Measurements from ENCODE around the gene APOBEC3A.
A peak's percentile ranks its signal among the peaks of the same experiment; 100 is the strongest.
"Not testable (repeated sequence)": the region's sequence is repeated elsewhere in the genome, so short reads cannot be mapped to it uniquely, and the experiment has no call there.

APOBEC3A gene

DNA sequence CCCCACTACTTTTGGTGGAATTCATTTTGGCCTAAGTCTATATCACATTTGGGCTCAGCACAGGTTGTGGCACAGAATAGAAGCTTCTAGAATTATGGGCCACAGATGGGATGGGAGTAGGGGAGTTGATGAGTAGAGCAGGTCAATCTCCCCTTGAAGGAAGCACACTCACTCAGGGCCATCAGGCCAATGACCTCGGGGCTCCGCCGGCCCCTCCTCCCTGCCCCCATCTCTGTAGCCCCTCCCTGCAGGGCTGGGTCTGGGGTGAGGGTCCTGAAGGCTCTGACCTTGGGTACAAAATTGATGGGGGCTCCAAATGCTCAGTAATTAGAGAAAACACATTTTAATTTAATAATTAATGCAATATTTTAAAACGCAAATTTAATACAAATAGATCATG, 3.3 kb downstream of the APOBEC3A start:
- DNase-seq = not testable (repeated sequence)

DNA sequence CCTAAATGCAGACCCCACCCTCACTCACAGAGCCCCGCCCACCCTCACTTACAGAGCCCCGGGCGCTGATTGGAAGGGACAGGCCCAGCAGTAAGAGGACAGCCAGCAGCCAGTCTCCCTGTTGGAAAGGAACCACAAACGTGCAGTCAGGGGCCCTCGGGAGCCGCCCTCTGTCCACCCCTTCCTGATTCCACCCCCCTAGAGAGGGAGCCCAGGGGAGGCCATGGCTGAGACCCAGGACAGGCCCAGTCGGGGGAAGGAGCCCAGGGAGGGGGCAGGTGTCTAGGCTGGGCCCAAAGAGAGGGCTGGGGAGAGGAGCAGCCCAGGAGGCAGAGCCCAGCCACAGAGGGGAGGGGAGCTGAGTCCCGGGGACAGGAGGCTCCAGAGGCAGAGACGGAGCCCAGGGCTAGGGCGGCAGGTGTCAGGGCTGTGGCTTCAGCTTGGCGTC, 5.9 kb downstream of the APOBEC3A start:
- not testable (repeated sequence) for DNase-seq

DNA sequence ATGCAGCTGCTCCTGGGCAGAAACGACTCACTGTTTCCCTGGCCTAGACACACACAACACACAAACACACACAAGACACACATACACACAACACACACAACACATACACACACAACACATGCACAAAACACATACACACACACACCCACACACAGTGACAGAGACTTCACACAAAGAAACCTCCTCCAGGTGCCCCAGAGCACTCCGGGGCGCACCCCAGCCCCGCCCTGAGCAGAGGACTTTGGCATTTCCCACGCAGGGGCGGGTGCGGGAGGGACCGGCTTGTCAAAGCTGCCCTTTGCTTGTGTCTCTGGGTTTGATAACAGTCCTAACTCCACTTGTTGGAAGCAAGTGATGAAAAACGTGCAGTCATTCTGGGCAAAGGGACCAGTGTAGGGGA, 6.5 kb downstream of the APOBEC3A start:
- DNase-seq = no peak

DNA sequence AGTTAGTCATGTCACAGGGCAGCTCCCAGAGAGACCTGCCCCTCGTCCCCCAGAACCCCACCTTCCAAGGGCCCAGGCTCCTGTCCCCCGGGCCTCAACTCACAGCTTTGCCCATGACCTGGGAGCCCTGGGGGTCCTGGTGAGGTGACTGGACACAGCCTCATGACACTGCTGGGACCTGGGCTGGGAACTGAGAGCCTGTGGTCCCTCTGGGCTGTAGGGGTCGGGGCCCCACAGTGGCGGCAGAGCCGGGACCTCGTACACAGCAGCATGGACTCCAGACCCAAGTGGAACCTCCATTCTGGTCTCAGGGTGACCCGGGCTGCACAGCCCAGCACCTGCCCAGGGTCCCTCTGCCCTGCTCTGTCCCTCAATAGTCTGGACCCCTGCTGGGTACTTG, 6.9 kb downstream of the APOBEC3A start:
- no peak for DNase-seq

DNA sequence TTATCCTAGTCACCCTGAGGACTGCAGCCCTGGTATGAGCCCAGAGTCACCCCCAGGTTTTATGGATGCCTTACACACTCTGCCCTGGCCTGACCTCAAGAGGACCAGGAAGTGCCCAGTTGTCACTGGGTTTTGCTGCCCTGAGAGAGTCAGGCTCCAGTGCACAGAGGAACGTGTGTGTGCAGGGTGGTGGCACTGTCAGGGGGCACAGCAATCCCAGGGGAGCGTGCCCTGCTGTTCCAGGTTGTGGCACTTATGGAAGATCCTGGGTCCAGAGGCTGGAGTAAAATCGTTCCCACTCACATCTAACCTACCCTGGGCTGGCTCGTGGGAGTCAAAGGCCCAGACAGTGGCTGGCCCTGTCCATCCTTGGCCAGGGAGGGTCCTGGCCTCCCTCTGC, 7.6 kb downstream of the APOBEC3A start:
- no peak for DNase-seq

DNA sequence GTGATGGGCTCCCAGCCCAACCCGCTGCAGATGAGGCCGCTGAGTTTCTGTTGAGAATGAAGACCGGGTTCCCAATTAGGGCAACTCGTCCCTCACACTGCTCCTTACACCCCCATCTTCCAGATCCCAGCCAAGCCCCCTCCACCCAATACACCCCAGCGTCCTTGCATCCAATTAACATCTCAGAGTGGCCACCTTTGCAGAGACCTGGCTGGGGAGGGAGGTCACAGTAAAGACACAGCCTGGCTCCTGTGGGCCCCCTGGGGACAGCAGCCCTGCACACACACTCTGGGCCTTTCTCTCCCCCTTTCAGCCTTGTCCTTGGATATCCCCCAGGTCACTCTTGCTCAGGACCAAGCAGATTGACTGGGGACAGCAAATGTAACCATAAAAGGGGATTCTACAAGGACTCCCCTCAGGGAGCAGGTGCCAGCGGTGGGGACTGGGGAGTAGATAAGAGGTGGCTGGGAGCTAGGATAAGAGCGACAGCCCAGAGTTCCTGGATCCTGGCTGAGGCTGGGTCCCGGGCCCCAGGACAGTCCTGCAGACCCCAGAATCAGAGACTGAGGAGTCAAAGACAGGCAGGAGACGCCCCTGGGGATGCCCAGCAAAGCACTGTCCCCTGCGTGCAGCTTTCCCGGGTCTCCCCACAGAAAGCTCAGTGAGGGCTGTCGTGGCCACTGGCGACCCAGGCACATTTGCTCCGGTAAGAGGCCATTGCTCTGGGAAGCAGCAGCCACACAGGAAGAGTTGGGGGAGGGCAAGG, 8.4 kb downstream of the APOBEC3A start:
- no peak for DNase-seq

DNA sequence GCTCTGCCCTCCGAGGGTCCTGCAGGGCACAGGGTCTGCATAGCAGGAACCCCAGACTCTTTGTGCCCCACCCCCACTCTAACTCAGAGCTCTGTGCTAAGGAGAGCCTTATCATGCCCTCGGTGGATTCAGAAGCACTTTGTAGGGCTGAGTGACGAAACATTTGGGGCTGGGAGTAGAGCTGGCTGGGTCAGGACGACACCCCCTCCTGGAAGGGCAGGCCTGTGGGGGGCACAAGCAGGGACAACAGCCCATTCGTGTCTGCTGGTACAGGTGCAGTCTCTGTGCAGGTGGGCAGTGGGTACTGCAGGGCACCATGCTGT, 8.9 kb downstream of the APOBEC3A start:
- DNase-seq = no peak

DNA sequence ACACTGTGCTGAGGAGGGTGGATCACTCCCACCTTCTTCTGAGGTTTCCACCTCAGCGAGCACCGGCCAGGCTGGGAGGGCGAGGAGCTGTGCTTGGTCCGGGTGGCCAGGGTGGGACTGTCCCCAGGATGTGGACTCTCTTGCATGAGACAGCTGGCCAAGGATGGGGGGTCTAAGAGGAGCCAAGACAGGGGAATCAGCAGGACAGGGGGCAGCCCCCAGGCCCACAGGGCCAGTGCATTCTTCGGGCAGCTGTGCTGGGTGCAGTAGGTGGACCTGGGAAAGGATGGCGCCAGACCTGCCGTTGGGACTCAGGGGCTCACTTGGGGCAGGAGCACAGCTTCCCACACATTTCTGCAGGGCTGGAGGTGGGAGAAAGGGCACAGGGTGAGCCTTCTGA, 9.5 kb downstream of the APOBEC3A start:
- DNase-seq = no peak

DNA sequence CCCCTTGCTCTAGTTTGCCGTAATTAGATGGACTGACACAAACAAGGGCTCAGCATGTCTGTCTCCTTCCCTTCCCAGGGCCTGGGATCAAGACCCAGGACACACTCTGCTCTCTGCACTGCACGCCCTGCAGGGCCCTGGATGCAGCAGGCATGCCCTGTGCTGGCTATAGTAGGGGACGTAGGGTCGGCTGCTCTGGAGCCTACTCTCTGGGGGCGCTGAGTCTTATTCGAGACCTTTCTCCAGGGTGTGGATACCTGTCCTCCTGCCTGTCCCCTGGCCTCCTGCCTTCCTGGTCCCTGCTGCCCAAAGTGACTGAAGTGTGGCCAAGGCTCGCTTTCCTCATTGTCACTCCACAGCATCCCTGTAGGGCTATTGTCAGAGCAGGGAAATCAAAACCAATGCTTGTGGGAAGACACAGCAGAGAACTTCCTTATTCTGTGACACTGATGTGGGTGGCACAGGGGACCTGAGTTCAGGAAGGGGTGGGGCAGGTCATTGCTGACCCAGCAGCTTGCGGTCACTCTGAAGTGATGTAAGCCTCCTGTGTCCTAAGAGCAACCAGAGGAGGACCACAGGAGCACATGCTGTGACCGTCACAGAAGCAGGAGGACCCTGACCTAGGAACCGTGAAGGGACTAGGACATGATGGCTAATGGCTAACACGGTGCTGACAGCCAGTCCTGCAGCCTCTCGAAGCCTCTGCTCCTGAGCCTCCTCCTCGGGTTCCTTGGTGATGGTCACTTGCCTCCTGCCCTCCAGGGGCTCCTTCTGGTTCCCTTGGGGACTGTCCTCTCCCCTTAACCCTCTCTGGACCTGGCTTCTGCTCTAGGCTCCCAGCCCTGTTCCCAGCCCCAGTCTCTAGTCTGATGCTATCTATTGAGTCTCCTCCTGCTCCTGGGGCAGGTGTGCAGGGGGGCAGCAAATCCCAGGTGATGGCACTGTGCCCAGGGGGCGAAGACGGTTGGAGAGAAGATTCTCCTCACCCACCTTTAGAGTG, 10.3 kb downstream of the APOBEC3A start:
- DNase-seq = no peak

DNA sequence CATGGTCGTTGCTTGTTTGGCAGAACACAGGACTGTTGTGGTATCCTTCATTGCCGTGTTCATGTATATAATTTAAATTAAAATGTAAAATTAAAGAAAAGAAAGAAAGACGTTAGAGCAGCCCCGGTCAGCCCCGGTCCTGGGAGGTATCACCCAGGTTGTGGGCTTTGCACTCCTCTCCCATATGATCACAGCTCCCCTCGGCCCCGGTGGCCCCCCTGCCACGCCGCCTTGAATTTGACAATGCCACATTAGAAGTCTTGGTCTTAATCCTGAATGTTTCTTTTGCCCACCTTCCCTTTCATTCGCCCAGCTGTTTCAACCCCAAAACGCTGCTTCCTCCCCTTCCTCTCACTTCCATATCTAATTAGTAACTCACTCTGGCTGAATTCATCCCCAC, 11.4 kb downstream of the APOBEC3A start:
- DNase-seq = no peak

DNA sequence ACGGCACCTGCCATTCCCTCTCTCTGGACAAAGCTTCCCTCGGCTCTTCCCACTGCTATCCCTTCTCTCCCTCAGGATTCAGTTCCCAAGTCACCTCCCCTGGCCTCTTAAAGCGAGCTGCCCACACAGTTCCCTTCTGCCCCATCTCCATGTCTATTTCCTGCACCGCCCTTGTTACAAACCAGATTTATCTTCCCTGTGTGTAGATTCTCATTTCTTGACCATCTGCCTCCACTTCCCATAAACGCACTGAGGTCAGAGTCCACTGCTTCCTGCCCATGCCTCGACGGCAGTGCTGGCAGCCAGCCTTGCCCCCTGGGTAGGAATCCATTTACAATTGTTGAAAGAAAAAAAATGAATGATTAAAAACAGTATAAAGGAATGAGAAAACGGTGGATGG, 13.1 kb downstream of the APOBEC3A start:
- no peak for DNase-seq

DNA sequence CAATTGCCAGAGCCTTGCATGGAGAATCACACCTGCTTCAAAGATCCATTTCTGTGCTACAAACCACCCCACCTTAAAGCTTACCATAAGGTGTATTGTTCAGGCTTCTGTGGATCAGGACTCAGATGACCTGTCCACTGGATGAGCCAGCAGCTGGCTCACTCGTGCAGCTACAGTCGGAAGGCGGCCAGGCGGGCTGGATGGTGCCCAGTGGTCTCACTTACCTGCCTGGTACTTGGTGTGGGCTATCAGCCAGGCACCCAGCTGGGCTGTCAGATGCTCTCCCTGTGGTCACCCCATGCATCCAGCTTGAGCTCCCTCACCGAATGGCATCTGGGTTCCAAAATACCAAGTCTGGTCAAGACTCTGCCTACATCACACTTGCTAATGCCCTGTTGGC, 13.8 kb downstream of the APOBEC3A start:
- DNase-seq = no peak

DNA sequence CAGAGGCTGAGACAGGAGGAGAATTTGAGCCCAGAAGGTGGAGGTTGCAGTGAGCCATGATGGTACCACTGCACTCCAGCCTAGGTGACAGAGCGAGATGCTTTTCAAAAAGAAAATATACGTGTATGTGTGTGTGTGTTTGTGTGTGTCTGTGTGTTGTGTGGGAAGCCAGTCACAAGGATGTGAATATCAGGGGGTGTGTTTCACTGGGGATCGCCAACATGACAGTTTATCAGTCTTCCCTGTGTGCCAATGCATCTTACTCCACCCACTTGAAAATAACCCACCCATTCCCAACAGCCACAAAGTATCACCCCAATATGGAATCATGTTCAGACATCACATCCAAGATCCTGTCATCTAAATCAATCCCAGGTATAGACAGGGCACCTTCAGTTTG, 14.4 kb downstream of the APOBEC3A start:
- DNase-seq = no peak

DNA sequence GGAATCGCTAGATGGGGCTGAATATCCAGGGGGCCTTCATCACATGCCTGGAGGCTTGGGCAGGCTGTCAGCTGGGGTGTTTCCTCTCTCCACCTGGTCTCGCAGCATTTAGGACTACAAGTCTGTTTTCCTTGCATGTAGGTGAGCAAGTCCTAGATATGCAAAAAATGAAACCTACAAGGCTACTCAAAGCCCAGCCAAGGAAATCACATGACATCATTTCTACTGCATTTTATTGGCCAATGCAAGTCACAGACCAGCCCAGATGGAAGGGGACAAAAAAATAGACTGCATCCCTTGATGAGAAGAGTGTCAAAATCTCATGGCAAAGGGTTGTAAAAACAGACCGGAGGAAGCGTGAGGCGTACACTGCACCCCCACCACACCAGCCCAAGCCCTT, 15.1 kb downstream of the APOBEC3A start:
- DNase-seq = no peak

DNA sequence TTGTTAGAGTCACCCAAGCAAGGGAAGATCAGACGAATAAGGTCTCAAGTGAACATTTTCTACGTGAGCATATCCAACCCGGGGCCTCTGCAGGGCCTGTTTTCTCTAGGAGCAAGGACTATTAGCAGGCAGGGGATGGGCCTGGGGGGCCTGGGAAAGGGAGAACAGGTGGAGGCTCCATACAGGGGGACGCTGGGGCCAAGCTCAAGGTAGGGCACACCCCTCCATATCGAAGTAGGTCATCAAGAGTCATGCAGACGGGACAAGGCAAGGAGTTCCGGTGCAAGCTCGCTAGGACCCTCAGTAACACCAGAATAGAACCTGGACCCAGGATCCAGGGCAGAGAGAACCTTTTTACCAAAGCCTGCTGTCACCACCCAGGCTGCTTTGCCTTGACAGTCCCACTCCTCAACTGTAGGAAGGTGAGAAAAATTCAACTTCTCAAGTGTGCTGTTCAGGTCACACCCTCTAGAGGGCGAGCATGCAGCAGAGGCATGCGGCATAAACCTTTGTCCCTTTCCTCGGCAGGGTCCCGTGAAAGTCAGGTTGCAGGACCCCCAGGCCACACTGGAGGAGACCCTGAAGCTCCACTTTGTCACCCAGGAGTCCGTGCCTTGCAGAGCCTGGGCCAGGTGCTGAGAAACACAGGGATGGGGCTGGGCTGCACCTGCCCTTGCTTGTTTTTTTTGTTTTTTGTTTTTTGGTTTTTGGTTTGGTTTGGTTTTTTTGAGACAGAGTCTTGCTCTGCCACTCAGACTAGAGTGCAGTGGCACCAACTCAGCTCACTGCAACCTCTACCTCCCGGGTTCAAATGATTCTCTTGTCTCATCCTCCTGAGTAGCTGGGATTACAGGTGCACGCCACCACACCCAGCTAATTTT, 16.1 kb downstream of the APOBEC3A start:
- DNase-seq = no peak

DNA sequence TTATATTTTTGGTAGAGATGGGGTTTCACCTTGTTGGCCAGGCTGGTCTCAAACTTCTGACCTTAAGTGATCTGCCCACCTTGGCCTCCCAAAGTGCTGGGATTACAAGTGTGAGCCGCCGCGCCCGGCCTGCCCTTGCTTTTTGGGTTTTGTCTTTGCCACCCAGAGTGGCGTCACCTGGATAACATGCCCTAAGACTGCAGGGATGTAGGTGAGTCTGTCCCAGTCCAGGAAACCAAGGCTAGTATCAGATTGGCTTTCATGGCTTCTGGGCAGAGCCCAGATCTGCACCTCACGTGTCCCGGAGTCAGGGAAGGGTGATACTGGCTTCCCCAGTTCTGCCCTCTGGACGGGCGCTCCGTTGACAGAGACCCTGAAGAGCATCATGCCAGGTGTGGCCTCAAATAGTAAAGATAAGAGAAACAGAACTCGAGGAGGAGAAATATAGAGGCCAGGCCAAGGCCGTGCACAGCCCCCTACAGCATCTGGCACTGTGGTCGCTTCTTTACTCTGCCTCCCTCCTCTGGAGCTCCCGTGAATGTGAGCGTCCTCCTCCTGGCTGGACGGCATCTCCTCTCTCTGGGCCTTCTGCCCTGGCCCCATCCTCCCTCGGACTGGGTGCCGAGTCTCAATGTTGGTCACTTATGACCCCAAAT, 16.9 kb downstream of the APOBEC3A start:
- DNase-seq = no peak

DNA sequence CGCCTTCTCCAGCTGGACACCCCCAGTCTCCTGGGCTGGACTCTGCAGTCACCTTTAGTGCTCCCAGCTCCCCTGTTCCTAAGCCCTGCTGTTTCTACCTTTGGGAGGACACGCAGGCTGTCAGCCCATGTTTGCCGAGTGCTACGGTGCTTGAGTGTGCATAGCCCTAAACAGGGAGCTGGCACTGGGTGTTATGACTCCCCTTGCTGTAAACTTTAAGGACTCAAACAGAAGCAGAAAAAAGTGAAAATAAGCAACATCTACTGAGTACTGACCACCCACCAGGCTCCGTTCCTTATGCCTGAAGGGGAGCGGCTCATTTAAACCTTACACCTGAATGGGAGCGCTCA, 17.4 kb downstream of the APOBEC3A start:
- no peak for DNase-seq

DNA sequence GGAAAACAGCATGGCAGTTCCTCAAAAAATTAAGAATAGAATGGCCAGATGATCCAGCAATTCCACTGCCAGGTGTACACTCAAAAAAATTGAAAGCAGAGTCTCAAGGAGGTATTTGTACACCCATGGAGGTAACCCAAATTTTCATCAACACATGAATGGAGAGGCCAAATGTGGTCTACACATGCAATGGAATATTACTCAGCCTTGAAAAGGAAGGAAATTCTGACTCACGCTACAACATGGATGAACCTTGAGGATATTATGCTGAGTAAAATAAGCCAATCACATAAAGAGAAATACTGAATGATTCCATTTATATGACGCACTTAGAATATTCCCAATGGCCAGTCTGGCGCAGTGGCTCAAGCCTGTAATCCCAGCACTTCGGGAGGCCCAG, 19.9 kb downstream of the APOBEC3A start:
- DNase-seq = not testable (repeated sequence)

DNA sequence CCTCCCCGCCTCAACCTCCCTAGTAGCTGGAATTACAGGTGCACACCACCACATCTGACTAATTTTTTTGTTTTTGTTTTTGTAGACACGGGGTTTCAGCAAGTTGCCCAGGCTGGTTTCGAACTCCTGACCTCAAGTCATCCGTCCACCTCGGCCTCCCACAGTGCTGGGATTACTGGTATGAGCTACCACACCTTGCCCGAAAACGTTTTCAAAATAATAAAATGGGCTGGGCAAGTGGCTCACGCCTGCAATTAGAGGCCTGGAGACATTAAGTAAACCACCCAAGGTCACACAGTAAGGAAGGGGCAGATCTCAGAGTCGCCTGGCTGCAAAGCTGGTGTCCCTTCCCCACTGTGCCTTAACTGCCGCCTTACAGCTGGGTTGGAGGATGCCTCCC, 23.2 kb downstream of the APOBEC3A start:
- not testable (repeated sequence) for DNase-seq

DNA sequence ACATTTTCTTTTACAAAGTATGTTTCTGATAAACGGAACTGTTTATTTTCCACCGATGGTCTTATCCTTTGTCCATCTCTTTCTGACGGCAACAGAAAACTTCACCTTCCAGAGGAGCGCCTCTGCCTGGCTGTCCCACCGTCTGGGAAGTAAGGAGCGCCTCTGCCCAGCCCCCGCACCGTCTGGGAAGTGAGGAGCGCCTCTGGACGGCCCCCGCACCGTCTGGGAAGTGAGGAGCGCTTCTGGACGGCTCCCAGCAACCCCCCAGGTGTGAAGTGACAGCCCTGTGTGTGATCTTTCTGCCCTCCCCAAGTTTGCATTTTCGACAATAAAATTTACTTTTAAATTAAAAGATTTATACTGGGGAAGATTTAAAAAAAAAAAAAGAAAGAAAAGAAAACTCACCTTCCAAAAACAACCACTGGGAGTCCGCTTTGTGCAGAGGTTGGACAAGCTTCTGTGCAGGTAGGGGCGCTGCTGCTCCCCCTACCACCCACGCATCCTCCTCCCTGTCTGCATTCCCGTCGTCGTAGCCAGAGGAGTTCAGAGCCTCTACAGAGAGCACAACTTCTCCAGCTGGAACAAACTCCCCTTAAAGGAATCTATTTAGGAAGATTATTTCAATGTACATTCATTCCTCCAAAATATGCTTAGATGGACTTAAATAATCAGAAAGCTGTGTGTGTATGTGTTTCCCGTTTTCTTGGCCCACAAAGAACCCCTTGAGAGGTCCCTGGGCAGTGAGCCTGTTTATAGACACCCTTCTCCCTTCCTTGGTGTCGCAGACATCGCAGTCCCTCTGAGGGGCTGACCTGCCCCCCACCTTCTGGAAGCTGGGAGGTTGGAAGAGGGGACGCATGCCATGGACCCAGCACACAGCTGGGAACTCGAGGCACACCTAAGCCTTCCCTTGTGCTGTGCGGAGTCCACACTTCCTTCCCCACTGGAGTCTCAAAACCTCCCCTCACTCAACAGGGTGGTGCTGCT, 23.9 kb downstream of the APOBEC3A start:
- DNase-seq = peak; percentile 19

All from DMS79 (cell line).